GM12878 (cell line): ENCODE results near the gene LCE1D. TPM values are rescaled to one million over a fixed set of nuclear protein-coding genes. Genes with fewer than 3 reads are reported as not detected.

Experiments used
- ATAC-seq: fragments of 200-7000 bp; cut with Tn5 transposase; 3 replicates; pipeline ENCODE4 v1.9.1; 2020; ENCODE audit warnings: mild to moderate bottlenecking, moderate library complexity
- BruUV-seq: library from RNA; stranded (reverse); fragments of 400-500 nt; replicated peaks from 2 replicates; lab custom pipeline; 2021; lab: Mats Ljungman, UMichigan
- CTCF ChIA-PET: fragments of 300-600 bp; sonication (Branson Sonifier 250); formaldehyde crosslinking; extraction: SDS; loops from one replicate; lab custom pipeline; 2021; ENCODE audit warnings: inconsistent platforms; lab: Yijun Ruan, JAX
- POLR2A ChIA-PET: fragments of 350-600 bp; formaldehyde crosslinking; extraction: SDS; loops from one replicate; lab custom pipeline; 2021; ENCODE audit warnings: inconsistent platforms; lab: Charles Lee
- RAD21 ChIA-PET: fragments of 300-600 bp; sonication (Branson Sonifier 250); formaldehyde crosslinking; loops from one replicate; lab custom pipeline; 2023; ENCODE audit warnings: antibody characterized with exemption; ENCODE audit not compliant: unreplicated experiment; lab: Charles Lee
- SMC1A ChIA-PET: fragments of 300-600 bp; sonication (Branson Sonifier 250); formaldehyde crosslinking; loops from one replicate; lab custom pipeline; 2023; ENCODE audit not compliant: unreplicated experiment, uncharacterized antibody; lab: Charles Lee
- DNase-seq: peaks from one replicate; pipeline ENCODE4 v3.0.0-alpha.2; 2011; ENCODE audit warnings: low read depth, low spot score
- FAIRE-seq: peaks from 3 replicates; lab custom pipeline; 2011; peaks lifted over from hg19 to GRCh38; lab: Jason Lieb, UNC
- H2AFZ ChIP-seq: 2 replicates; pipeline ENCODE4 v1.6.0; 2011; ENCODE audit warnings: low read depth, low read length, control low read depth; ENCODE audit not compliant: control insufficient read depth
- H3K27ac ChIP-seq: 2 replicates; pipeline ENCODE4 v1.5.1; 2011; ENCODE audit warnings: control low read depth; ENCODE audit not compliant: control insufficient read depth, insufficient read depth
- H3K27me3 ChIP-seq, 2 experiments: replicated peaks in 1 of 2; 2 replicates each; pipeline versions ENCODE4 v1.6.0 to v1.6.1; 2011; ENCODE audit warnings: low read length in 1 of 2; ENCODE audit not compliant: control insufficient read depth in 2 of 2, insufficient read depth in 2 of 2
- H3K36me3 ChIP-seq, 2 experiments: 2 replicates each; pipeline ENCODE4 v1.5.1; 2011; ENCODE audit warnings: low read length in 1 of 2; ENCODE audit not compliant: control insufficient read depth in 2 of 2, insufficient read depth in 2 of 2
- H3K4me1 ChIP-seq: 2 replicates; pipeline ENCODE4 v1.6.1; 2011; ENCODE audit warnings: mild to moderate bottlenecking, low read length, moderate library complexity, mixed read lengths; ENCODE audit not compliant: control insufficient read depth, insufficient read depth
- H3K4me2 ChIP-seq: 2 replicates; pipeline ENCODE4 v1.6.0; 2011; ENCODE audit warnings: control low read depth; ENCODE audit not compliant: control insufficient read depth, insufficient read depth
- H3K4me3 ChIP-seq: fragments of 200-600 bp; sonication (generic); 2 replicates; pipeline ENCODE4 v1.5.1; 2016
- H3K79me2 ChIP-seq: 2 replicates; pipeline ENCODE4 v1.6.0; 2011; ENCODE audit warnings: low read length; ENCODE audit not compliant: control insufficient read depth, insufficient read depth
- H3K9ac ChIP-seq: 2 replicates; pipeline ENCODE4 v1.8.0; 2011; ENCODE audit warnings: low read length, control low read depth, mixed read lengths; ENCODE audit not compliant: control insufficient read depth, insufficient read depth
- H3K9me3 ChIP-seq: replicated peaks from 3 replicates; pipeline ENCODE4 v1.5.1; 2011; ENCODE audit warnings: mild to moderate bottlenecking, low read length; ENCODE audit not compliant: control insufficient read depth, insufficient read depth
- H4K20me1 ChIP-seq: 2 replicates; pipeline ENCODE4 v1.6.0; 2011; ENCODE audit not compliant: control insufficient read depth, insufficient read depth
- CBX3 ChIP-seq: fragments of 200-600 bp; sonication (generic); IDR thresholded peaks from 2 replicates; pipeline ENCODE4 v1.6.1; 2016; ENCODE audit warnings: low read depth, borderline replicate concordance
- EED ChIP-seq: sonication (generic); IDR thresholded peaks from 2 replicates; pipeline ENCODE4 v1.6.1; 2016; ENCODE audit warnings: antibody characterized with exemption, low read depth
- EGR1 ChIP-seq, 2 experiments: IDR thresholded peaks; 1 replicate in 1 of 2; 2 replicates in 1 of 2; pipeline ENCODE4 v1.6.1; 2011 to 2012; ENCODE audit warnings: low read depth in 2 of 2, low read length in 2 of 2, borderline replicate concordance in 1 of 2, mild to moderate bottlenecking in 1 of 2, moderate library complexity in 1 of 2
- FOS ChIP-seq: IDR thresholded peaks from 3 replicates; pipeline ENCODE4 v1.6.1; 2011; ENCODE audit warnings: borderline replicate concordance; ENCODE audit not compliant: insufficient read length; ENCODE audit errors: extremely low read depth
- MTA2 ChIP-seq: fragments of 450-650 bp; IDR thresholded peaks from 2 replicates; pipeline ENCODE4 v1.6.1; 2016; ENCODE audit warnings: low read depth, mild to moderate bottlenecking, moderate library complexity
- NFYB ChIP-seq: IDR thresholded peaks from 2 replicates; pipeline ENCODE4 v1.6.1; 2011; ENCODE audit warnings: low read depth, mild to moderate bottlenecking, low read length, improper control_type of control experiment, moderate library complexity; ENCODE audit not compliant: insufficient read depth
- NKRF ChIP-seq: fragments of 450-650 bp; conservative IDR thresholded peaks from 2 replicates; pipeline ENCODE4 v1.6.1; 2017; ENCODE audit warnings: mild to moderate bottlenecking, moderate library complexity
- NRF1 ChIP-seq: conservative IDR thresholded peaks from 2 replicates; pipeline ENCODE4 v1.6.1; 2011; ENCODE audit warnings: mild to moderate bottlenecking, low read depth, low read length, improper control_type of control experiment
- POLR2AphosphoS5 ChIP-seq: IDR thresholded peaks from 2 replicates; pipeline ENCODE4 v1.6.1; 2011; ENCODE audit warnings: mild to moderate bottlenecking, low read length, inconsistent platforms
- ZNF622 ChIP-seq: fragments of 450-650 bp; IDR thresholded peaks from 2 replicates; pipeline ENCODE4 v1.6.1; 2017; ENCODE audit warnings: mild to moderate bottlenecking, inconsistent platforms
- WGBS: methylation state at CpG from one replicate; pipeline ENCODE4 v1.1.6; 2016; ENCODE audit warnings: low lambda C conversion rate; ENCODE audit not compliant: insufficient replicate concordance, insufficient coverage; ENCODE audit errors: missing lambda C conversion rate; 5-methylcytosine and 5-hydroxymethylcytosine counted together
- in situ Hi-C: fragments of 300-500 bp; cut with MboI; formaldehyde crosslinking; loops from 9 replicates; pipeline ENCODE4 v1.14.3; 2018; ENCODE audit warnings: mixed read lengths
- intact Hi-C: fragments of 100-400 bp; cut with micrococcal nuclease; formaldehyde crosslinking; loops from one replicate; pipeline ENCODE4 v1.14.2; 2022; ENCODE audit not compliant: unreplicated experiment
- polyA plus RNA-seq, 11 experiments: library from polyadenylated mRNA; depleted of rRNA in 4 of 11; unstranded in 6 of 11; stranded (reverse) in 5 of 11; fragments of >200 nt; fragmentation: Nextera tagmentation in 4 of 11; fragmentation: Illumina TruSeq in 1 of 11; extraction: Ambion mirVana in 4 of 11; extraction: Trizol in 1 of 11; gene quantifications; 1 replicate in 1 of 11; 2 replicates in 10 of 11; pipeline versions ENCODE4 v1.2.1 to v1.2.3, GENCODE V29; 2011 to 2016; ENCODE audit warnings: inconsistent platforms in 2 of 11, missing spikeins in 2 of 11, low read depth in 1 of 11
- total RNA-seq, 4 experiments: library from RNA; depleted of rRNA in 3 of 4; stranded (reverse); fragments of >200 nt in 3 of 4; fragmentation: Illumina TruSeq in 1 of 4; extraction: Trizol in 1 of 4; gene quantifications; 2 replicates each; pipeline versions ENCODE4 v1.2.1 to v1.2.3, GENCODE V29; 2013 to 2021

LCE1D gene
- total and polyA plus RNA-seq, 10 of the 15 experiments (the other 5 are each of a cell fraction or from before 2014, with no cell fraction given), result not detected

DNA sequence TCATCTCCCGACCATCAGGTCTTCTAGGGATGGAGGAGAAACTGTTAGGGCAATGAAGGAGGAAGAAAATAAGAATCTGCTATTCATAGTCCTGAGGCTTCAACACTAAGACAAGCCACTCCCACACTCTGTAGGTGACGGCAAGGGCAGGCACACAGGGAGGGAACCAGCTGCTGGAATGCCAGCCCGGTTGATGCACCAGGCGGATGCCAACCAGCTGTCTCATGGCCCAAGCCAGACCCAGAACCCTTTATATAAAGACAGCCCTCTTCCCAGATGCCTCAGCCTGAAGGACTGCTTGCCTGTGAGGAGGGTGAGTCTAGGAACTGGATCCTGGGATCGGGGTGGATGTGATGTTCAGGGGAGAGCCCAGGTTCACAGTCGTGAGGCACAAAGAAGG is 38.8 kb upstream of the LCE1D start, which contains the start of gene KPRP:
Gene KPRP (plus strand): TSS at position 279 of the 400 bp plus-strand sequence. CDS start 1,564 bp downstream, outside the sequence.
- Histone ChIP-seq H3K27ac (no peak within 1 kb of the TSS), H3K4me2 (no peak within 1 kb of the TSS), H3K27me3 (no peaks in the 10 kb centered on the region), H3K4me1 (no peaks in the 10 kb centered on the region), H4K20me1 (no peaks in the 10 kb centered on the region), H3K36me3 (no peaks in the 10 kb centered on the region), H2AFZ (no peak within 1 kb of the TSS), H3K4me3 (no peak within 1 kb of the TSS), H3K9ac (no peak within 1 kb of the TSS), H3K9me3 (no peaks in the 10 kb centered on the region), H3K79me2 (no peaks in the 10 kb centered on the region)
- intact Hi-C loops (no loop called here), in situ Hi-C loops (no loop called here)
- RAD21 ChIA-PET, result no interaction called here
- POLR2A ChIA-PET, result no interaction called here
- SMC1A ChIA-PET, result no interaction called here
- no TSS peak for BruUV-seq
- DNase-seq (no peak), ATAC-seq (no peak), FAIRE-seq (no peak)
- TF ChIP-seq POLR2AphosphoS5 (no peak), EGR1 (IDR thresholded peaks at IDR 0.05; ENCODE audit: borderline replicate concordance in 1 of 2, low read depth in 2 of 2, low read length in 2 of 2) (no peak), EED (no peak)
- WGBS, result 24% methylated on average over 6 of the region's 6 CpGs
- CTCF ChIA-PET, result no interaction called here

GRCh38 chr1:152758636-152759035 is 37.9 kb upstream of the LCE1D start:
- Histone ChIP-seq H2AFZ (no peak overlapping the region), H3K79me2 (no peaks in the 10 kb centered on the region), H3K4me1 (no peaks in the 10 kb centered on the region), H3K36me3 (no peaks in the 10 kb centered on the region), H3K9me3 (no peaks in the 10 kb centered on the region)
- FAIRE-seq, result no peak
- 0% methylated on average over 4 of the region's 4 CpGs for WGBS
- ATAC-seq, result no peak
- no TSS peak for BruUV-seq
- no peak for DNase-seq
- TF ChIP-seq CBX3, result no peak
- no peak for TF ChIP-seq FOS
- TF ChIP-seq NKRF, result no peak
- TF ChIP-seq NFYB, result no peak
- no peak for TF ChIP-seq NRF1
- no peak for TF ChIP-seq ZNF622
- no peak for TF ChIP-seq MTA2
- TF ChIP-seq, all 136 proteins: peak for 0
- in situ Hi-C loops, result no loop called here
- intact Hi-C loops, result no loop called here
- POLR2A ChIA-PET, result no interaction called here
- Histone ChIP-seq H3K4me3 (no peak overlapping the region), H3K27ac (no peak overlapping the region), H3K4me2 (no peak overlapping the region), H4K20me1 (no peaks in the 10 kb centered on the region), H3K9ac (no peak overlapping the region), H3K27me3 (no peaks in the 10 kb centered on the region)
- CTCF ChIA-PET, result no interaction called here
- RAD21 ChIA-PET, result no interaction called here
- SMC1A ChIA-PET, result no interaction called here
